AG09319 (cell line): ENCODE measurements around the gene MBD4.
"Not testable (repeated sequence)": the region's sequence is repeated elsewhere in the genome, so short reads cannot be mapped to it uniquely, and the experiment has no call there.

Experiments used
- DNase-seq: peaks from one replicate; pipeline ENCODE4 v3.0.0-alpha.2; 2010; ENCODE audit warnings: low read depth; ENCODE audit errors: extremely low read depth
- CTCF ChIP-seq: IDR thresholded peaks from 2 replicates; pipeline ENCODE4 v1.5.1; 2011; ENCODE audit warnings: low read depth, mild to moderate bottlenecking, inconsistent platforms, low read length, moderate library complexity

MBD4 gene

GRCh38 chr3:129384594-129385323 lies 55.0 kb downstream of the MBD4 start:
- DNase-seq, result no peak
- no peak for TF ChIP-seq CTCF

GRCh38 chr3:129384103-129384502 lies 55.6 kb downstream of the MBD4 start:
- DNase-seq, result not testable (repeated sequence)

GRCh38 chr3:129383292-129383860 lies 56.4 kb downstream of the MBD4 start:
- peak; percentile 86 for TF ChIP-seq CTCF
- peak; percentile 11 for DNase-seq

GRCh38 chr3:129382366-129382765 lies 57.4 kb downstream of the MBD4 start:
- DNase-seq, result no peak
- no peak for TF ChIP-seq CTCF
